Amygdala (tissue), 56 donors: ENCODE data around the gene PRSS1.
"Not testable (repeated sequence)": the region's sequence is repeated elsewhere in the genome, so short reads cannot be mapped to it uniquely, and the experiment has no call there.

ENCODE experiments used
- DNase-seq, 56 donors: peaks; one replicate each; lab custom pipeline; 2025; lab: John Stamatoyannopoulos, UW

Gene PRSS1

DNA sequence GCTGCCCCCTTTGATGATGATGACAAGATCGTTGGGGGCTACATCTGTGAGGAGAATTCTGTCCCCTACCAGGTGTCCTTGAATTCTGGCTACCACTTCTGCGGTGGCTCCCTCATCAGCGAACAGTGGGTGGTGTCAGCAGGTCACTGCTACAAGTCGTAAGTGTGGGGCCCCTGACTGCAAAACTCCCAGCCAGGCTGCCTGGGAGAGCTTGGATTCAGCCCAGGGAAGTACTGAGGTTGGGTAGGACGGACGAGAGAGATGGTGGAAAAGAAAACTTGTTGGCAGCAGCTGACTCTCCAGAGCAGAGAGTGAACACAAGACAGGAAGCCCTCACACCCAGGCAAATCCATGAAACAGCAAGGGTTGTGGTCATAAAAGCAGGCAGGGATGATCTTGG is 22.8 kb downstream of the PRSS1 start:
- DNase-seq = no peak

DNA sequence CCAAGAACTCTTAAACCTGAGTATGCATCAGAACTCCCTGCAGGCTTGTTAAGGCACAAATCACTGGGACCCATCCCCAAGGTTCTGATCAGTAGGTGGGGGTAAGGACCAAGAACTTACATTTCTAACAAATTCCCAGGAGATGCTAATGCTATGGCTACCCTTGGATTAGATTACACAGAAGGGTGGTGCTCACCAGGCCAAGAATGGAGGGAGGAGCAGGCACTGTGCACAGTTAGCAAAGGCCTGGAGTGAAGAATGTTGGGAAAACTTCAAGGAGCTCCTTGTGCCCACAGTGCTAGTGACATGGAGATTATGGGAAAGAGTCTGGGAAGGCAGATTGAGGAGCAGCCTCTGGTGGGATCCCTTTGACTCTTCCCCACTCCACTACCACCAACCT is 23.4 kb downstream of the PRSS1 start:
- no peak for DNase-seq

DNA sequence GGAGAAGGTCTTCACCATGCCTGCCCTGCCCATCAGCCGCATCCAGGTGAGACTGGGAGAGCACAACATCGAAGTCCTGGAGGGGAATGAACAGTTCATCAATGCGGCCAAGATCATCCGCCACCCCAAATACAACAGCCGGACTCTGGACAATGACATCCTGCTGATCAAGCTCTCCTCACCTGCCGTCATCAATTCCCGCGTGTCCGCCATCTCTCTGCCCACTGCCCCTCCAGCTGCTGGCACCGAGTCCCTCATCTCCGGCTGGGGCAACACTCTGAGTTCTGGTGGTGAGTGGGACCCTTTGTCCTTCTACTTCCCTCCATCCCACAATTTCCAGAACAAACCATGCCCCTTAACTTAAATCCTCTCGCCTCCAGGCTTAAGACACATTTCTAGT is 24.0 kb downstream of the PRSS1 start:
- DNase-seq = no peak

DNA sequence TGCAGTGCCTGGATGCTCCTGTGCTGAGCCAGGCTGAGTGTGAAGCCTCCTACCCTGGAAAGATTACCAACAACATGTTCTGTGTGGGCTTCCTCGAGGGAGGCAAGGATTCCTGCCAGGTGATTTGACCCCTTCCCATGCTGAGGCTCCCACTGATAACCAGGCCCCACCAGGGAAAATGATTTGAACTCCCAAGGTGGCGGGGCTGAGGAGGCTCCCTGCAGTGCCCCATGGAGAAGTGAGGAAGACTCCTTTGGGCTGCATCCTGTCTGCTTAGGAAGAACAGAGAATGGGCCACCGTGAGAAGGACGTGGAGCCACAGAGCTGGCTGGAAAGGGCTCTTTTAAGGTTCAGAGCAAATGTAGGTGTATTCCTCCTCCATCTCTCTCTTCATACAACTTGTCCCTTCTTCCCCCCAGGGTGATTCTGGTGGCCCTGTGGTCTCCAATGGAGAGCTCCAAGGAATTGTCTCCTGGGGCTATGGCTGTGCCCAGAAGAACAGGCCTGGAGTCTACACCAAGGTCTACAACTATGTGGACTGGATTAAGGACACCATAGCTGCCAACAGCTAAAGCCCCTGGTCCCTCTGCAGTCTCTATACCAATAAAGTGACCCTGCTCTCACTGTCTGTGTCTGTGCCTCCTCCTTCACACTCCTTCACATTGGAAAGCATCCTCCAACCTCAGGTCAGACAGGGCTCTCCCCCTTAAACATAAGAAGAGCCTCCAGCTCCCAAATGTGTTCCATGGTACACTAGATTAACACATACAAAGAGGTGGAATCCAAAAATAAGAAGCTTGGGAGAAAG is 24.9 kb downstream of the PRSS1 start:
- DNase-seq = no peak

DNA sequence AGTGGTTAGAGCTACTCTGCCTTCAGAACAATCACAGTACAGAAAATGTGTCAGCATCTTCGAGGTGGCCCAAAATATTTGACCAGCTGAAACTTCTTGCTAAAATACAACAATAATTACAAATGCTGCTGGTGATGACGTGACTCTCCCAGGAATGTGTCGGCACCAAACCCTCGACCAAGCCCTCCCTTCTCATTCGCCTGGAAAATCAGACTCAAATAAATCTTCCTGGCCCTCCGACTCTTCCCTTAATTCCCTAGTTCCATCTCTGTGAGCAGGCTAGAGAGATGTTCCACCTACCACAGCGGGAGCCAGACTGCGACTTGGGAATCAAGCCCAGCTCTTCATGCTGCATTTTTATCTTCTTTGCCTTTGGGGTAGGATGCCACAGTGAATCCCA is 25.6 kb downstream of the PRSS1 start:
- no peak for DNase-seq

DNA sequence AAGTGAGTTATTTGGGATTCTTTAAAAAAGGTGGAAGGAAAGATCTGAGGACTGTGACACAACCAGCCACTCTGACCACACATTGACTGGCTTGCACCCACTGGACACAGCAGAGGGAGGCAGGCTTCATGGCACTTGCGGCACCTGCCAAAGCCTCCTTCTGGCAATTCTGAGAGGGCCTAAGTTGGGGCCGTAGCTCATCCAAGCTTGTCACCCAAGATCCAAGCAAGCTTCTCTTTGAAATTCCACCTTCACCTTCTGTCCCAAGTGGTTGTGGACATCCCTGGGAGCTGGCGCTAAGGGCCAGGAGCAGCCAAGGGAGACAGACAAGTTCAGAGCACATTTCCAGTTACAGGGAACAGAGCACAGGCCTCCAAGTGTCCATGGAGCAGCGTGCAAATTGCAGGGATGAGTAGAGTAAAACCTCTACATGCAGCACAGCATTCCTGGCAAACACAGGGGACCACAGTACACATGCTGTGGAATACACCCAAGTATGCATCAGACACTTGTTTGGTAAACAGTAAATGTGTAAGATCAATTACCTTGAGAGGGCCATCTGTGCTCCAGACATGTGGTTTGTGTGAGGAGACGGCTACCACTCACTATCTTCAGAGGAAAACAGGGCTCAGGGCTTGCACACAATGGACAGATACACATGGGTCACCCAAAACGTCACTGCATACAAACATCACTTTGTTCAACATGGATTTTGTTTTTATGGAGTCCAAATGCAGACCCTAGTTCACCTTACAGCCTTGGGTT is 26.3 kb downstream of the PRSS1 start:
- not testable (repeated sequence) for DNase-seq

DNA sequence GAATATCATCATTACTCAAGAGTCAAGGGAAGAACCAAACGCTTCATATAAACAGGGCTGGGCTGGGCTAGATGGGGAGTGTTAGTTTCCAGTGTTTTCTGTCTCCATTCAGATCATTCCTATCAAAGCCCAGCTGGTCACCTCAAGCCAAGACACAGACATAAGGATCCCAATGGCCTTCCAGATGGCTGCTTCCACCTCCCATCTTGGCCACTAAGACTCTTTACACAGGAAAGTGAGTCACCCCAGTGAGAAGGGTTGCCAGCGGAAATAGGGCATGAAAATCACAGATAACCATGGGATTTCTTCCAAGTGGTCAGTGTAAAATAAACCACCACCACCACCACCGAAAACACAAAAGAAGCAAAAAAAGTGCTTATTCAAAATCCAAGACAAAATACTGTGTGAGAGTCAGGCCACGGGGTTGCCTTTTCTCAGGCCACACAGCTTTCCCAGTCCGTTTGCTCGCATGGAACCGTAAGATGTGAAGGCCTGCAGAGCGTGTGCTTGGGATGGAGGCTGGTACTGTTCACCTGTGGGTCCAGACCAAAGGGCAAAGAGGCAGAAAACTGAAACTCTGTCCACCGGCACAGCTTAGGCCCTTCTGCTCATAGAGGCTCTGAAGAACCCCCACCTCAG is 27.1 kb downstream of the PRSS1 start:
- no peak for DNase-seq

DNA sequence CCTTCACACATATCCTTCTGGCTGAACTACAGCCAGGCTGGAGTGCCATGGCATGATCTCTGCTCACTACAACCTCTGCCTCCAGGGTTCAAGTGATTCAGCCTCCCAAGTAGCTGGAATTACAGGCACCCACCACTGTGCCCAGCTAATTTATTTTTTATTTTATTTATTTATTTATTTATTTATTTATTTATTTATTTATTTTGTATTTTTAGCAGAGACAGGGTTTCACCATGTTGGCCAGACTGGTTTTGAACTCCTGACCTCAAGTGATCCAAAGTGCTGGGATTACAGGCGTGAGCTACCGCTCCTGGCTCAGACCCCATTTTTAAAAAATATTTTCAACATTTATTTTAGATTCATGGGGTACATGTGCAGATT is 27.6 kb downstream of the PRSS1 start:
- DNase-seq = not testable (repeated sequence)

DNA sequence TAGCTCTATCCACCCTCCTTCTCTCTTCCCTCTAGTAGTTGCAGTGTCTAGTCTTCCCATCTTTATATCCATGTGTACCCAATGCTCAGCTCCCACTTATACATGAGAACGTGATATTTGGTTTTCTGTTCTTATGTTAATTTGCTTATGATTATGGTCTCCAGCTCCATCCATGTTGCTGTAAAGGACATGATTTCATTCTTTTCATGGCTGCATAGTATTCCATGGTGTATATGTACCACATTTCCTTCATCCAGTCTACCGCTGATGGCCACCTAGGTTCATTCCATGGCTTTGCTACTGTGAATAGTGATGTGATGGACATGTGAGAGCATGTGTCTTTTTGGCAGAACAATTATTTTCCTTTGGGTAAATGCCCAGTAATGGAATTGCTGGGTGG is 28.0 kb downstream of the PRSS1 start:
- no peak for DNase-seq

DNA sequence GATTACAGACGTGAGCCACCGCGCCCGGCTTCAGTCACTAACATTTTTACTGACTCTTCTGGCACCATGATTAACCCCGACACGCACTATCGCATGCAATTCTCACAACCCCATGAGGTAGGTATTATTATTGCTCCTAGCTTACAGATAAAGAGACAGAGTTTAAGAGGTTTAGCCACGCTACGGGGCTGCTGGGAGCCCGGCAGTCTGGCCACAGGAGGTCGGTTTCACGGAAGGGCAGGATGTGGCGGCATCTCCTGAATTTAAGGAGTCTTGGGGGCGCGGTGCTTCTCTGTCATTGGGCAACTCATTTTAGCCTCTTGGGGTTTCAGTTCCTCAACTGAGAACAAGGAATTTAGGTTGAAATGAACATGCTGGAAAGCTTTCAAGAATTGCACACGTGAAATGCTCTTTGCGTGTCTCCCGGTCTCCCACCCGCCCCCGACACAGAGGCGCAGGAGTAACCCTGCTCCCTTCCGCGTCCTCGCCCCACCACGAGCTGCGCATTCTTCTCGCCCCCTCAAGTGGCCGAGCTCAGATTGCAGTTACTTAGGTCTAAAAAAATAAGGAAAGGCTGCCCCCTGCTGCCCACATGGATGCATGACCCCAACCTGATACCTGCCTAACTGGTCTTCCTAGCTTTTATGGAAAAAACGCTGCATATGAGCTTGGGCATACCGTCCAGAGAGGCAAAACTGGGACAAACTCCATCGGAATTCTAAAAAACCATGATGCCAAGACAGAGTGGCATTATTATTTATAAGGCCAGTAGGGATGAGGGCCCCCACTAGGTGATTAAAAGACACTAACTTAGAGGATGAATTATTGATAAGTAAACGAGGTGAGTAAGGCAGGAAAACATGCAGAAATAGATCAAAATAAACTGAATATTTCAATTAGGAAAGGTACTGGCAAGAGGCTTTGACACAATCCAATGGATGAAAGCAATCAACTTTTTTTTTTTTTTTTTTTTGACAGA is 33.9 kb downstream of the PRSS1 start:
- DNase-seq = peak in 55 of 56 donors; percentile 7 to 86 (median 56)

DNA sequence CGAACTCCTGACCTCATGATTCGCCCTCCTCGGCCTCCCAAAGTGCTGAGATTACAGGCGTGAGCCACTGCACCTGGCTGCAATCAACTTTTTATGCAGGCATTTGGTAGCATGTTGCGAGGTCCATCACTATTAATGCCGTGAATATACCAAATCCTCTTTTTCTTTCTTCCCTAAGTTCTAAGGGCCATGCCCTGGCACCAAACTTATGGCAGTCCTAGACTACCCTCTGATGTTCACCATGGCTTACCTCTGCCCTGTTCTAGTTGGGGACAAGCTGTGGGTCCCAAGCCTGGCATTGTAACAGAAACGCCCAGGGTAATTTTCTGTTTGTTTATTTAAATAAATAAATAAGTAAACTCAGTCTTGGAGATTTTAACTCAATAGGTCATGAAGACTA is 34.8 kb downstream of the PRSS1 start:
- DNase-seq = no peak

DNA sequence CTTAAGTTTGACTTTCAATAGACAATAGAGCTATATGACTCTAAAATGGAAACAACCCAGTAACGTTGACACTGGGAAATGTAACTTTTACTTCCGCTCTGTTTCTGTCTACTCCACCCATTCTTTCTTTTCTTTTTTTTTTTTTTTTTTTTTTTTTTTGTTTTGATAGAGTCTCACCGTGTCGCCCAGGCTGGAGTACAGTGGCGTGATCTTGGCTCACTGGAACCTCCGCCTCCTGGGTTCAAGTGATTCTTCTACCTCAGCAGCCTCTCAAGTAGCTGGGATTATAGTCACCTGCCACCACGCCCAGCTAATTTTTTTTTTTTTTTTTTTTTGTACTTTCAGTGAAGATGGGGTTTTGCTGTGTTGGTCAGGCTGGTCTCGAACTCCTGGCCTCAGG is 35.4 kb downstream of the PRSS1 start:
- no peak for DNase-seq

DNA sequence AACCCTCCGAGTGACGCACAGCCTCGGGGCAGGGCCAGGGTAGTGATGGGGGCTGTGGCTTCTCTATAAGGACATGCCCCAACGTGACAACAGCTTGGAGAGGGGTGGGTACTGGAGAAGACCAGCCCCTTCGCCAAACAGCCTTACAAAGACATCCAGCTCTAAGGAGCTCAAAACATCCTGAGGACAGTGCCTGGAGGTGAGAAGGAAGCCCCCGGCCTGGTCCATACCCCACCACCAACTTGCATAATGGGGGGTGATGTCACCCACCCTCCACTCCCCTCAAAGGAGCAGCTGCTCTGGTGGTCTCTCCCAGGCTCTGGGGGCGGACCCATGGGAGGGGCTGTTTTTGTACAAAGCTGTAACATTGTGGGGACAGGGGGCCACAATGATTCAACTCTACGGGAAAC is 36.6 kb downstream of the PRSS1 start:
- no peak for DNase-seq

DNA sequence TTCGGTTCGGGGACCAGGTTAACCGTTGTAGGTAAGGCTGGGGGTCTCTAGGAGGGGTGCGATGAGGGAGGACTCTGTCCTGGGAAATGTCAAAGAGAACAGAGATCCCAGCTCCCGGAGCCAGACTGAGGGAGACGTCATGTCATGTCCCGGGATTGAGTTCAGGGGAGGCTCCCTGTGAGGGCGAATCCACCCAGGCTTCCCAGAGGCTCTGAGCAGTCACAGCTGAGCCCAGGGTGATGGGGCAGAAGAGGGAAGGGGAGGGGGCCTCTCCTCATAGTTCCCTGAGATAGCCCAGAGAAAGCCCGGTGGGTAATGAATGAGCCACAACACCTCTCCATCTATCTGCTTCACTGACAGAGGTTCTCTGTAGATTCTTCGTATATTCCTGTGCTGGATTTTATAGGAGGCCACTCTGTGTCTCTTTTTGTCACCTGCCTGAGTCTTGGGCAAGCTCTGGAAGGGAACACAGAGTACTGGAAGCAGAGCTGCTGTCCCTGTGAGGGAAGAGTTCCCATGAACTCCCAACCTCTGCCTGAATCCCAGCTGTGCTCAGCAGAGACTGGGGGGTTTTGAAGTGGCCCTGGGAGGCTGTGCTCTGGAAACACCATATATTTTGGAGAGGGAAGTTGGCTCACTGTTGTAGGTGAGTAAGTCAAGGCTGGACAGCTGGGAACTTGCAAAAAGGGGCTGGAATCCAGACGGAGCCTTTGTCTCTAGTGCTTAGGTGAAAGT is 37.9 kb downstream of the PRSS1 start:
- DNase-seq = no peak

DNA sequence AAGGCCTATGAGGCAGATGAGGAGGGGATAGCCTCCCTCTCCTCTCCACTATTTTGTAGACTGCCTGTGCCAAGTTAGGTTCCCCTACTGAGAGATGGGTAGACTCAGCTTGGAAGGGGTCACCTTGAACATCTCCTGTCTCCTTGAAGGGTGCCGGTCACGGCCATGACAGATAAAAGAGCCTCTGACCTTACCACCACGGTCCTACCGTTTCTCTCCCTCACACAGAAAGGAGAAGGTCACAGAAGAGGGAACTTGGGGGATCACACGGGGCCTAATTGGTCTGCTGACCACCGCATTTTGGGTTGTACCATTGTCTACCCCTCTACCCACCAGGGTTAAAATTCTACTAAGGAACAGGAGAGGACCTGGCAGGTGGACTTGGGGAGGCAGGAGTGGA is 38.5 kb downstream of the PRSS1 start:
- DNase-seq = no peak

DNA sequence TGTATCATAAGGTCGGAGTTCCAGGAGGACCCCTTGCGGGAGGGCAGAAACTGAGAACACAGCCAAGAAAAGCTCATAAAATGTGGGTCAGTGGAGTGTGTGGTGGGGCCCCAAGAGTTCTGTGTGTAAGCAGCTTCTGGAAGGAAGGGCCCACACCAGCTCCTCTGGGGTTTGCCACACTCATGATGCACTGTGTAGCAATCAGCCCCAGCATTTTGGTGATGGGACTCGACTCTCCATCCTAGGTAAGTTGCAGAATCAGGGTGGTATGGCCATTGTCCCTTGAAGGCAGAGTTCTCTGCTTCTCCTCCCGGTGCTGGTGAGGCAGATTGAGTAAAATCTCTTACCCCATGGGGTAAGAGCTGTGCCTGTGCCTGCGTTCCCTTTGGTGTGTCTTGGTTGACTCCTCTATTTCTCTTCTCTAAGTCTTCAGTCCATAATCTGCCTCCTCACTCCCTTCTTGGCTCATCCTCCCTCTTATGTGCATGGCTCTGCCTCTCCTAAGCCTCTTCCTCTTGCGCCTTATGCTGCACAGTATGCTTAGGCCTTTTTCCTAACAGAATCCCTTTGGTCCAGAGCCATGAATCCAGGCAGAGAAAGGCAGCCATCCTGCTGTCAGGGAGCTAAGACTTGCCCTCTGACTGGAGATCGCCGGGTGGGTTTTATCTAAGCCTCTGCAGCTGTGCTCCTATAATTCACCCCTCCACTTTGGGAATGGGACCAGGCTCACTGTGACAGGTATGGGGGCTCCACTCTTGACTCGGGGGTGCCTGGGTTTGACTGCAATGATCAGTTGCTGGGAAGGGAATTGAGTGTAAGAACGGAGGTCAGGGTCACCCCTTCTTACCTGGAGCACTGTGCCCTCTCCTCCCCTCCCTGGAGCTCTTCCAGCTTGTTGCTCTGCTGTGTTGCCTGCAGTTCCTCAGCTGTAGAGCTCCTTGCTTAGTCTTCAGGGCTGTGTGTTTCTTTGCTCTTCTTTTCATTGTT is 39.3 kb downstream of the PRSS1 start:
- no peak for DNase-seq

DNA sequence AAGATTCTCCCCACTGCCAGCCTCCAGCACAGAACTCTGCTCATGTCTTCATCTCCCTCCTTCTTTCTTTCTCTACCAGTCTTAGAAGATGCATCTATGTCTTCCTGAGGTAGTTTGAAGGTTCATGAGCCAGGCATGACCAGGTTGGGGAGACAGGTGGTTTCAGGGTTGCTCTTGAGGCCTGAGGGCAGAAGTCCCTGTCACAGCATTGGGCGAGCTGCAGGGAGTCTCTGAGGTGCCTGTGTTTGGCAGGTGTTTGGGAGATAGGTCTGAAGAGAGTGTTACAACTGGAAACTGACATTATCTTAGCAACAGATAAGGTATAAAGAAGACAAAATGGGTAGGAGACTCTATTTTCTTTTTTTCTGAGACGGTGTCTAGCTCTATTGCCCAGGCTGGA is 40.2 kb downstream of the PRSS1 start:
- no peak for DNase-seq

DNA sequence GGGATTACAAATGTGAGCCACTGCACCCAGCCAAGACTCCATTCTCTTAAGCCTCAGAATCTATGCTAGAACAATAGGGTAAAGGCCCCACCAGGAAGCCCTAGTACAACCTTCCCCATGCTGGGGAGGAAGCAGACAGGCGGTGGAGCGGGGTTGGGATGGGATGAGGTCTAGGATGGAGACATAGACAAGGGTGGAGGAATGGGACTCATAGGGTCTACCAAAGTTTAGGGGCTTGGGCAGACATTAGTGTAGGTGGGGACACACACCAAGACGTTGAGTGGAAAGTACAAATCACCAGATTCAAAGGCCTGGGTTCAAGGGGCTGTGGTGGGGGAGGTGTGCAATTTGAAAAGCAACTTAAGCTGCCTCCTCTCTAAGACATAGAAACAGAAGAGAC is 40.8 kb downstream of the PRSS1 start:
- DNase-seq = no peak

DNA sequence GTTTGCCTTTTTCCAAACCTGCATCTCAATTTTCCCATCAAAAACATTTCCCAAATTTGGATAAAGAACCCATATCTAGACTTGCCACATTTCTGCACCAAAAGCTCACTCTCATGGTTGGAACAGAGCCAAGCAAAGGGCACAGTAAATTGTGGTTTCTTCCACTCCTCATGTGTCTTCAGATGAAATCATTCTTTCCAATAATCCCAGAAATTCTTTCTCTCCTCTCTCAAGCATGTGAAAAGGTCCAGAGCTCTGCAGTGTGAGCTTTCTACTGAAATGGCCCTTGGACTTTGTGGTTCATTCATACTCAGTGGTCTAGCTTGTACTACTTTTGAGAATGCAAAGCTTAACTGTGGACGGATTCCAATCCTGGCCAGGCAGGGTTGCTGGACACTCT is 41.3 kb downstream of the PRSS1 start:
- DNase-seq = no peak
